Mesendoderm (in vitro differentiated cells): ENCODE results near the gene NDC1.

Source experiments
- DNase-seq: peaks from one replicate; pipeline ENCODE4 v3.0.0; 2013
- H2AK5ac ChIP-seq: 2 replicates; pipeline ENCODE4 v1.6.1; 2013; ENCODE audit warnings: low read length, inconsistent platforms
- H2BK120ac ChIP-seq: 2 replicates; pipeline ENCODE4 v1.6.1; 2013; ENCODE audit warnings: low read depth, mild to moderate bottlenecking, low read length, moderate library complexity, mixed read lengths
- H2BK15ac ChIP-seq: replicated peaks from 2 replicates; pipeline ENCODE4 v1.6.1; 2013; ENCODE audit warnings: low read depth, mild to moderate bottlenecking, moderate library complexity
- H2BK5ac ChIP-seq: 2 replicates; pipeline ENCODE4 v1.6.1; 2013; ENCODE audit warnings: low read length, inconsistent platforms
- H3K18ac ChIP-seq: 2 replicates; pipeline ENCODE4 v1.6.1; 2013; ENCODE audit warnings: mild to moderate bottlenecking, low read length, mixed read lengths
- H3K23ac ChIP-seq: one replicate; pipeline ENCODE4 v1.6.1; 2013; ENCODE audit warnings: low read length
- H3K27ac ChIP-seq: 2 replicates; pipeline ENCODE4 v1.5.1; 2013; ENCODE audit warnings: low read depth, mild to moderate bottlenecking, inconsistent platforms, low read length, moderate library complexity
- H3K27me3 ChIP-seq: 2 replicates; pipeline ENCODE4 v1.6.1; 2013; ENCODE audit warnings: low read length, control low read depth, mild to moderate bottlenecking, inconsistent platforms; ENCODE audit not compliant: insufficient read depth, poor library complexity
- H3K36me3 ChIP-seq: 2 replicates; pipeline ENCODE4 v1.6.1; 2013; ENCODE audit warnings: low read length, inconsistent platforms; ENCODE audit not compliant: control insufficient read depth, insufficient read depth
- H3K4ac ChIP-seq: one replicate; pipeline ENCODE4 v1.6.1; 2013; ENCODE audit warnings: low read depth, mild to moderate bottlenecking, low read length, moderate library complexity
- H3K4me1 ChIP-seq: 2 replicates; pipeline ENCODE4 v1.6.1; 2013; ENCODE audit warnings: low read depth, low read length, inconsistent platforms; ENCODE audit not compliant: control insufficient read depth
- H3K4me2 ChIP-seq: 2 replicates; pipeline ENCODE4 v1.6.1; 2013; ENCODE audit warnings: low read length
- H3K4me3 ChIP-seq: 2 replicates; pipeline ENCODE4 v1.5.1; 2013; ENCODE audit warnings: mild to moderate bottlenecking, low read length
- H3K56ac ChIP-seq: one replicate; pipeline ENCODE4 v1.6.1; 2013; ENCODE audit warnings: low read length
- H3K79me1 ChIP-seq: 2 replicates; pipeline ENCODE4 v1.6.1; 2013; ENCODE audit warnings: low read length, inconsistent platforms
- H3K79me2 ChIP-seq: 2 replicates; pipeline ENCODE4 v1.6.1; 2013; ENCODE audit warnings: mild to moderate bottlenecking, low read length; ENCODE audit not compliant: control insufficient read depth, insufficient read depth
- H3K9ac ChIP-seq: 2 replicates; pipeline ENCODE4 v1.6.1; 2013; ENCODE audit warnings: low read length, inconsistent platforms
- H4K5ac ChIP-seq: one replicate; pipeline ENCODE4 v1.6.1; 2013; ENCODE audit warnings: low read length
- H4K8ac ChIP-seq: one replicate; pipeline ENCODE4 v1.6.1; 2013; ENCODE audit warnings: low read depth, mild to moderate bottlenecking, control low read depth, low read length, moderate library complexity
- WGBS: extraction: QIAGEN DNeasy Blood & Tissue Kit; methylation state at CpG from one replicate; pipeline ENCODE4 v1.1.7; 2013; ENCODE audit warnings: low lambda C conversion rate, missing lambda C conversion rate; ENCODE audit not compliant: insufficient coverage; ENCODE audit errors: extremely low coverage; 5-methylcytosine and 5-hydroxymethylcytosine counted together

NDC1 gene

DNA sequence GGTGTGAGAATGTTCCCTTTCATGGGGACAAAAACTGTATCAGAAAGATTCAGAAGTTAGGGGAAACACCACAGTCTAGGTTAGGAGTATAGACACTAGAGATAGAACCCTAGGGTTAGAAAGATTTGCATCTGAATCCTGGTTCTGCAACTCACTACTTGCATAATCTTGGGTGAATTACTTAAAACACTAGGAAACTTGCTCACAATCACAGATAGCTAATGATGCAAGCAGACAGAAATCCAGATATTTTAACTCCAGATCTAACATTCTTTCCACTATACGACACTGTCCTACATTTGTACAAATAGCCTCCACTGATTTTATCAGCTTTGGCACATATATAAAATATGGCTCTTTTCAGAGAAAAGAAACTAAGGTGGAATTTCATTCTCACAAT is 68.3 kb downstream of the NDC1 start:
- Histone ChIP-seq H3K79me1 (no peaks in the 10 kb centered on the region), H3K36me3 (no peaks in the 10 kb centered on the region), H3K23ac (no peak overlapping the region), H3K4ac (no peak overlapping the region), H2BK15ac (no peak overlapping the region), H2AK5ac (no peak overlapping the region), H3K27ac (no peak overlapping the region), H3K79me2 (no peaks in the 10 kb centered on the region), H4K5ac (no peak overlapping the region), H3K9ac (no peak overlapping the region), H4K8ac (no peak overlapping the region), H3K56ac (no peak overlapping the region), H3K4me3 (no peak overlapping the region), H3K27me3 (no peaks in the 10 kb centered on the region), H2BK120ac (no peak overlapping the region), H2BK5ac (no peak overlapping the region), H3K18ac (no peak overlapping the region), H3K4me1 (no peaks in the 10 kb centered on the region), H3K4me2 (no peak overlapping the region)
- DNase-seq = no peak
- WGBS = no CpG with 5 or more reads among the region's 1 CpG

DNA sequence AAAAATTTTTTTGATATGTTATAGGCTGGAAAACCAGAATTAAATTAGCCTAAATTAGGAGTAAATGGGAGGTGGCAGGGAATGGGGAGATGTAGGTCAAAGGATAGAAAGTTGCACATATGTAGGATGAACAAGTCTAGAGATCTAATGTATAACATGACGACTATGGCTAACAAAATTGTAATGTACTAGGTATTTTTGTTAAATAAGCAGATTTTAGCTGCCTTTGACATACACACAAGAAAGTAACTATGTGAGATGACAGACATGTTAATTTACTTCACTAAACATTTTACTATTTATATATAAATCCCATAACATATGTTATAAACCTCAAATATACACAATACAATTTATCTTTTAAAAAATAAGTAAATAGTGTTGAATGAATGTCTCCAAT is 68.9 kb downstream of the NDC1 start:
- Histone ChIP-seq H3K27ac (no peak overlapping the region), H2BK15ac (no peak overlapping the region), H2BK120ac (no peak overlapping the region), H3K9ac (no peak overlapping the region), H3K79me1 (no peaks in the 10 kb centered on the region), H2BK5ac (no peak overlapping the region), H3K4ac (no peak overlapping the region), H3K4me3 (no peak overlapping the region), H3K18ac (no peak overlapping the region), H4K5ac (no peak overlapping the region), H3K4me1 (no peaks in the 10 kb centered on the region), H3K36me3 (no peaks in the 10 kb centered on the region), H3K56ac (no peak overlapping the region), H4K8ac (no peak overlapping the region), H2AK5ac (no peak overlapping the region), H3K23ac (no peak overlapping the region), H3K27me3 (no peaks in the 10 kb centered on the region), H3K4me2 (no peak overlapping the region), H3K79me2 (no peaks in the 10 kb centered on the region)
- DNase-seq = no peak
- WGBS = no CpG with 5 or more reads among the region's 1 CpG

DNA sequence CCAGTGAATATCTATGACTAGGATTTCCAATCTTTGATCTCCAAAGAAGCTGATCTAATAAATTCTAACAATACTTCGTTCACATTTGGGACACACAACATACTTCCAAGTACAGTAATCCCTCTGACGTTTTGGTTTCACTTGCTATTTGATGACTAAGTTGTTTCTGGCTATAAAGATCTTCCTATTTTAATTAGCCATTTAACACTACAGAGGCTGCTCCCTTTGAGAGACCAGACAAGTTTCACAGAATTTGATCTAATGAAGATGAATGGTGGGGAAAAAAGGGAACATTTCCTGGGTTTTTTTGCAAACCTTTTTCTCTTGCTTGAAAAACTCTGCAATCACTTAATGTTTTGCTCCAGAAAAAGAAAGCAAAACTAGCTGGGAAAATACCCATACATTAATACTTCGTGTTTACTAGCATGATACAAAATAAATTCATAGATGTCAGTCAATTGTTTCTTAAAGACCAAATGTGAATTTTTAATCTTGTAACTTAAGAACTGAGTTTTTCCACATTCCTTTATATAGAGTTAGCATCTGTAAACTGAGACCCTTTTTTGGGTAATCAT is 71.2 kb downstream of the NDC1 start:
- H3K27ac ChIP-seq = no peak overlapping the region
- no peak overlapping the region for H3K23ac ChIP-seq
- H3K36me3 ChIP-seq = no peaks in the 10 kb centered on the region
- no peak overlapping the region for H3K9ac ChIP-seq
- H3K18ac ChIP-seq = no peak overlapping the region
- H2BK15ac ChIP-seq = no peak overlapping the region
- no peaks in the 10 kb centered on the region for H3K27me3 ChIP-seq
- H3K4ac ChIP-seq = no peak overlapping the region
- H3K79me2 ChIP-seq = no peaks in the 10 kb centered on the region
- H2BK5ac ChIP-seq = no peak overlapping the region
- H3K4me2 ChIP-seq = no peak overlapping the region
- no CpG with 5 or more reads among the region's 3 CpGs for WGBS
- H3K56ac ChIP-seq = no peak overlapping the region
- H2AK5ac ChIP-seq = no peak overlapping the region
- H3K4me1 ChIP-seq = no peaks in the 10 kb centered on the region
- no peak for DNase-seq
- no peak overlapping the region for H2BK120ac ChIP-seq
- no peak overlapping the region for H4K8ac ChIP-seq
- no peak overlapping the region for H4K5ac ChIP-seq
- no peaks in the 10 kb centered on the region for H3K79me1 ChIP-seq
- H3K4me3 ChIP-seq = no peak overlapping the region

DNA sequence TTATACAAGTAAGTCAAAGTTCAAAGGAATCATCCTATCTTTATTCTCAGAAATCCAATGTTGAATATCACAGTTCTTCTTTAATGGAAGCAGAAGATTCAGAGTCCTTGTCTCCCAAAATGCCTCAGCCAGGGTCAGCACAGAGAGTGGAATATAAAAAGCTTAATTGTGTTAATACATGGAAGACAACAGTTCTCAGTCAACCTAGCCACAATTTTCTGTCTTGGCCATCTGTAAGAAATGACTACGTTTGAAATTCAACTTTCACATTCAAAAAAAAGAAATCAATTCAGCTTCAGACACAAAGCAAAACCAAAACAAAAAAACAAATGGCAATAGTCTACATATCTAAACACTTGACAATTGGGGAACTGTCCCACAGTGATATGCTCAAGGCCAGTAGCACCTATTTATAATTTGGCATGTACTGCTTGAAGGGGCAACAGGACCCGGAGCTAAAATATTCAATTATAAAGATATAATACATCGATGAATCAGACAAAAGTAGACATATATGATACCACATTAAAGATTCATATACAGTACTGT is 71.8 kb downstream of the NDC1 start:
- H3K23ac ChIP-seq = no peak overlapping the region
- no peak overlapping the region for H3K4me2 ChIP-seq
- no peak overlapping the region for H2BK15ac ChIP-seq
- H3K79me2 ChIP-seq = no peaks in the 10 kb centered on the region
- no peak overlapping the region for H2BK120ac ChIP-seq
- H3K36me3 ChIP-seq = no peaks in the 10 kb centered on the region
- no peak overlapping the region for H4K8ac ChIP-seq
- H3K4me3 ChIP-seq = no peak overlapping the region
- no CpG with 5 or more reads among the region's 3 CpGs for WGBS
- no peak overlapping the region for H3K4ac ChIP-seq
- H3K27ac ChIP-seq = no peak overlapping the region
- no peak overlapping the region for H2BK5ac ChIP-seq
- no peaks in the 10 kb centered on the region for H3K4me1 ChIP-seq
- H3K79me1 ChIP-seq = no peaks in the 10 kb centered on the region
- no peak overlapping the region for H2AK5ac ChIP-seq
- no peak for DNase-seq
- H3K9ac ChIP-seq = no peak overlapping the region
- H3K18ac ChIP-seq = no peak overlapping the region
- no peak overlapping the region for H3K56ac ChIP-seq
- no peaks in the 10 kb centered on the region for H3K27me3 ChIP-seq
- no peak overlapping the region for H4K5ac ChIP-seq

DNA sequence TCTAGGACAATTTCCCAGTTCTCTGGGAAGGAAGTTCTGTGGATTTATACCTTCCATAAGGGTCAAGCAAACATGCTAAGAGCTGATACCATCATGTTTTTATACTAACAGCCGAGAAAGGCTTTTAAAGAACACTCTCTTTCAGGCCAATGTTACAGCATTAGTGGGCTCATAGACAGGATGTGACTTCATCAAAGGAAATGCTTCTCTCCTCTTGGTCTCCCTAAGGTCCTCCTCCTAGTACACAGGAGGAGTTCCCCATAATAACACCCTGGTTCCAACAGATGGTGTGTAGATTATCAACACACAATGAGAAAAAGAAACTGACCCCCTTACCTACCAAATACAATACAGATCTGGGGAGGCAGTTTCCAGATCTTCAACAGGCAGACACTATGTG is 72.4 kb downstream of the NDC1 start:
- Histone ChIP-seq H3K56ac (no peak overlapping the region), H4K5ac (no peak overlapping the region), H3K36me3 (no peaks in the 10 kb centered on the region), H4K8ac (no peak overlapping the region), H2BK120ac (no peak overlapping the region), H3K4ac (no peak overlapping the region), H2BK15ac (no peak overlapping the region), H3K4me2 (no peak overlapping the region), H3K4me1 (no peaks in the 10 kb centered on the region), H3K27ac (no peak overlapping the region), H2AK5ac (no peak overlapping the region), H3K18ac (no peak overlapping the region), H3K9ac (no peak overlapping the region), H2BK5ac (no peak overlapping the region), H3K27me3 (no peaks in the 10 kb centered on the region), H3K79me2 (no peaks in the 10 kb centered on the region), H3K79me1 (no peaks in the 10 kb centered on the region), H3K23ac (no peak overlapping the region), H3K4me3 (no peak overlapping the region)
- DNase-seq = peak; percentile 37
- no CpG with 5 or more reads among the region's 1 CpG for WGBS

DNA sequence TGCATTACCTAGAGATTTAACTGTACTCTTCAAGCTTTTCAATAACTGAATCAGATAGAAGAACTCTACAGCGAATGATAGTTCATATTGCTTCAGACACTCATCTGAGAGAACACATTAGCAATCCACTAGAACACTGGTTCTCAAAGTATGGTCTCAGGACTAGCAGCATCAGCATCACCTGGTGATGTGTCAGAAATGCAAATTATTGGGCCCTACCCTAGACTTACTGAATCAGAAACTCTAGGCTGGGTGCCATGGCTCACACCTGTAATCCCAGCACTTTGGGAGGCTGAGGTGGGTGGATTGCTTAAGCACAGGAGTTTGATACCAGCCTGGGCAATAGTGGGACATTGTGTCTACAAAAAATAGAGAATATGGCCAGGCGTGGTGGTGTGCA is 74.2 kb downstream of the NDC1 start:
- H2BK120ac ChIP-seq = no peak overlapping the region
- H2AK5ac ChIP-seq = no peak overlapping the region
- no peak overlapping the region for H3K4me2 ChIP-seq
- DNase-seq = no peak
- H3K27me3 ChIP-seq = no peaks in the 10 kb centered on the region
- H3K18ac ChIP-seq = no peak overlapping the region
- H3K79me1 ChIP-seq = no peaks in the 10 kb centered on the region
- WGBS = no CpG with 5 or more reads among the region's 2 CpGs
- H3K23ac ChIP-seq = no peak overlapping the region
- no peaks in the 10 kb centered on the region for H3K79me2 ChIP-seq
- no peak overlapping the region for H3K4me3 ChIP-seq
- H3K56ac ChIP-seq = no peak overlapping the region
- no peak overlapping the region for H3K27ac ChIP-seq
- no peak overlapping the region for H4K8ac ChIP-seq
- H4K5ac ChIP-seq = no peak overlapping the region
- H2BK15ac ChIP-seq = no peak overlapping the region
- no peaks in the 10 kb centered on the region for H3K4me1 ChIP-seq
- H2BK5ac ChIP-seq = no peak overlapping the region
- H3K4ac ChIP-seq = no peak overlapping the region
- H3K9ac ChIP-seq = no peak overlapping the region
- H3K36me3 ChIP-seq = no peaks in the 10 kb centered on the region
